SK-N-SH treated with all-trans-retinoic acid at 6 μM for 48 hours (cell line): ENCODE results near the gene CDK5.

Experiments used
- ATAC-seq: fragments of 200-7000 bp; cut with Tn5 transposase; 3 replicates; pipeline ENCODE4 v1.9.1; 2020; ENCODE audit warnings: mild to moderate bottlenecking, moderate library complexity
- ARNTL ChIP-seq: fragments of 450-650 bp; formaldehyde crosslinking; IDR thresholded peaks from 2 replicates; pipeline ENCODE4 v1.5.0; 2020; ENCODE audit warnings: low read depth, mild to moderate bottlenecking, moderate library complexity, borderline replicate concordance
- BACH2 ChIP-seq: fragments of 250-450 bp; sonication (Bioruptor Pico); IDR thresholded peaks from 2 replicates; pipeline ENCODE4 v1.9.0; 2021; ENCODE audit warnings: mild to moderate bottlenecking, borderline replicate concordance
- CSDC2 ChIP-seq: fragments of 250-450 bp; sonication (Bioruptor Pico); IDR thresholded peaks from 2 replicates; pipeline ENCODE4 v1.5.0; 2020; ENCODE audit warnings: mild to moderate bottlenecking, moderate library complexity
- ESRRG ChIP-seq: fragments of 250-450 bp; sonication (Bioruptor Pico); IDR thresholded peaks from 2 replicates; pipeline ENCODE4 v1.6.1; 2021; ENCODE audit warnings: mild to moderate bottlenecking
- GLIS3 ChIP-seq: fragments of 250-450 bp; sonication (Bioruptor Pico); IDR thresholded peaks from 2 replicates; pipeline ENCODE4 v1.5.0; 2020; ENCODE audit warnings: mild to moderate bottlenecking, moderate library complexity
- ISL1 ChIP-seq: fragments of 250-450 bp; sonication (Bioruptor Pico); IDR thresholded peaks from 2 replicates; pipeline ENCODE4 v2.1.2; 2022; ENCODE audit warnings: mild to moderate bottlenecking, moderate library complexity
- OSR1 ChIP-seq: fragments of 250-450 bp; sonication (Bioruptor Pico); IDR thresholded peaks from 2 replicates; pipeline ENCODE4 v1.8.0; 2022; ENCODE audit warnings: moderate library complexity, mild to moderate bottlenecking, inconsistent platforms
- PPARA ChIP-seq: fragments of 250-450 bp; sonication (Bioruptor Pico); IDR thresholded peaks from 2 replicates; pipeline ENCODE4 v1.5.0; 2020; ENCODE audit warnings: mild to moderate bottlenecking, borderline replicate concordance
- RARB ChIP-seq: fragments of 250-450 bp; sonication (Bioruptor Pico); IDR thresholded peaks from 2 replicates; pipeline ENCODE4 v1.8.0; 2021; ENCODE audit warnings: mild to moderate bottlenecking, moderate library complexity
- SNAI2 ChIP-seq: fragments of 250-450 bp; sonication (Bioruptor Pico); IDR thresholded peaks from 2 replicates; pipeline ENCODE4 v1.5.0; 2020; ENCODE audit warnings: mild to moderate bottlenecking, moderate library complexity
- TCF4 ChIP-seq: fragments of 250-450 bp; sonication (Bioruptor Pico); IDR thresholded peaks from 2 replicates; pipeline ENCODE4 v1.8.0; 2021; ENCODE audit warnings: mild to moderate bottlenecking, moderate library complexity, borderline replicate concordance
- TOX ChIP-seq: fragments of 250-450 bp; sonication (Bioruptor Pico); IDR thresholded peaks from 2 replicates; pipeline ENCODE4 v1.8.0; 2021; ENCODE audit warnings: mild to moderate bottlenecking, moderate library complexity, borderline replicate concordance
- ZC3H10 ChIP-seq: fragments of 250-450 bp; sonication (Bioruptor Pico); IDR thresholded peaks from 2 replicates; pipeline ENCODE4 v1.5.1; 2021; ENCODE audit warnings: mild to moderate bottlenecking, moderate library complexity
- ZFP3 ChIP-seq: fragments of 250-450 bp; sonication (Bioruptor Pico); IDR thresholded peaks from 2 replicates; pipeline ENCODE4 v1.5.0; 2020; ENCODE audit warnings: mild to moderate bottlenecking, moderate library complexity
- ZFP30 ChIP-seq: fragments of 450-650 bp; formaldehyde crosslinking; IDR thresholded peaks from 2 replicates; pipeline ENCODE4 v1.5.0; 2022; ENCODE audit warnings: mild to moderate bottlenecking, moderate library complexity
- ZNF565 ChIP-seq: fragments of 450-650 bp; formaldehyde crosslinking; conservative IDR thresholded peaks from 2 replicates; pipeline ENCODE4 v1.5.0; 2020; ENCODE audit warnings: low read depth, mild to moderate bottlenecking, moderate library complexity
- ZNF70 ChIP-seq: fragments of 450-650 bp; formaldehyde crosslinking; IDR thresholded peaks from 2 replicates; pipeline ENCODE4 v1.5.0; 2020; ENCODE audit warnings: mild to moderate bottlenecking, moderate library complexity
- ZNF8 ChIP-seq: fragments of 450-650 bp; formaldehyde crosslinking; IDR thresholded peaks from 2 replicates; pipeline ENCODE4 v1.5.0; 2020; ENCODE audit warnings: mild to moderate bottlenecking, moderate library complexity
- TF ChIP-seq, protein P1 (sequence below): fragments of 250-450 bp; sonication (Bioruptor Pico); IDR thresholded peaks from 2 replicates; pipeline ENCODE4 v1.5.0; 2020; ENCODE audit warnings: mild to moderate bottlenecking, moderate library complexity
- TF ChIP-seq, protein P2 (sequence below): fragments of 250-450 bp; sonication (Bioruptor Pico); IDR thresholded peaks from 2 replicates; pipeline ENCODE4 v1.8.0; 2020; ENCODE audit warnings: mild to moderate bottlenecking, moderate library complexity, borderline replicate concordance
- TF ChIP-seq, protein P3 (sequence below): fragments of 250-450 bp; sonication (Bioruptor Pico); IDR thresholded peaks from 2 replicates; pipeline ENCODE4 v1.5.1; 2020; ENCODE audit warnings: low read depth, mild to moderate bottlenecking, moderate library complexity
- TF ChIP-seq, protein P4 (sequence below): fragments of 250-450 bp; sonication (Bioruptor Pico); IDR thresholded peaks from 2 replicates; pipeline ENCODE4 v1.8.0; 2021; ENCODE audit warnings: low read depth, mild to moderate bottlenecking, moderate library complexity, borderline replicate concordance
- TF ChIP-seq, protein P5 (sequence below): fragments of 250-450 bp; sonication (Bioruptor Pico); IDR thresholded peaks from 2 replicates; pipeline ENCODE4 v1.5.1; 2021; ENCODE audit warnings: mild to moderate bottlenecking, moderate library complexity

CDK5 gene

DNA sequence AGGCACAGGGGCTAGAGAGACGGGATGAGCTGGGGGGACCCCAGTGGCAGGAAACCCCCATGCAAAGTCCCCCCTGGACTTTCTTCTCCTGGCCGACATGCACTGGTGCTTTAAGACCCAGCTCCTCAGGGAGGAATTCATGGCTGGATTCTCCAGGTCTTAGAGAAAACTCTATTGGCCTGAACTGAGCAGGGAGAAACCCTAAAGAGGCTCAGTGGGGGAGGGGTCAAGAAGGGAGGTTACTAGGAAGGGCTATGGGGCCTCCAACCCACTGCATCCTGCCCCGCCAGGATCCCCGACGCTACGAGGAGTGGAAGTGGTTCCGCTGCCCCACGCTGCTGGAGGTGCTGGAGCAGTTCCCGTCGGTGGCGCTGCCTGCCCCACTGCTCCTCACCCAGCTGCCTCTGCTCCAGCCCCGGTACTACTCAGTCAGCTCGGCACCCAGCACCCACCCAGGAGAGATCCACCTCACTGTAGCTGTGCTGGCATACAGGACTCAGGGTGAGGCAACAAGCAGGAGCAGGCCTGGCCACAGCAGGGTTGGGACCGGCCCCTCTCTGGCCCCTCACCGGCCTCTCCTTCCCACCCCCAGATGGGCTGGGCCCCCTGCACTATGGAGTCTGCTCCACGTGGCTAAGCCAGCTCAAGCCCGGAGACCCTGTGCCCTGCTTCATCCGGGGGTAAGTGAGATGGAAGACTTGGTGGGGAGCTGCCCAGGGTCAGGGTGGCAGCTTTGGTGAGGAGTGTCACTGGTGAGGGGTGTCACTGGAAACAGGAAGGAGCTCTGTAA is 47.2 kb downstream of the CDK5 start:
- no peak for TF ChIP-seq ARNTL (CRISPR knock-in tag)
- TF ChIP-seq, protein P1, sequence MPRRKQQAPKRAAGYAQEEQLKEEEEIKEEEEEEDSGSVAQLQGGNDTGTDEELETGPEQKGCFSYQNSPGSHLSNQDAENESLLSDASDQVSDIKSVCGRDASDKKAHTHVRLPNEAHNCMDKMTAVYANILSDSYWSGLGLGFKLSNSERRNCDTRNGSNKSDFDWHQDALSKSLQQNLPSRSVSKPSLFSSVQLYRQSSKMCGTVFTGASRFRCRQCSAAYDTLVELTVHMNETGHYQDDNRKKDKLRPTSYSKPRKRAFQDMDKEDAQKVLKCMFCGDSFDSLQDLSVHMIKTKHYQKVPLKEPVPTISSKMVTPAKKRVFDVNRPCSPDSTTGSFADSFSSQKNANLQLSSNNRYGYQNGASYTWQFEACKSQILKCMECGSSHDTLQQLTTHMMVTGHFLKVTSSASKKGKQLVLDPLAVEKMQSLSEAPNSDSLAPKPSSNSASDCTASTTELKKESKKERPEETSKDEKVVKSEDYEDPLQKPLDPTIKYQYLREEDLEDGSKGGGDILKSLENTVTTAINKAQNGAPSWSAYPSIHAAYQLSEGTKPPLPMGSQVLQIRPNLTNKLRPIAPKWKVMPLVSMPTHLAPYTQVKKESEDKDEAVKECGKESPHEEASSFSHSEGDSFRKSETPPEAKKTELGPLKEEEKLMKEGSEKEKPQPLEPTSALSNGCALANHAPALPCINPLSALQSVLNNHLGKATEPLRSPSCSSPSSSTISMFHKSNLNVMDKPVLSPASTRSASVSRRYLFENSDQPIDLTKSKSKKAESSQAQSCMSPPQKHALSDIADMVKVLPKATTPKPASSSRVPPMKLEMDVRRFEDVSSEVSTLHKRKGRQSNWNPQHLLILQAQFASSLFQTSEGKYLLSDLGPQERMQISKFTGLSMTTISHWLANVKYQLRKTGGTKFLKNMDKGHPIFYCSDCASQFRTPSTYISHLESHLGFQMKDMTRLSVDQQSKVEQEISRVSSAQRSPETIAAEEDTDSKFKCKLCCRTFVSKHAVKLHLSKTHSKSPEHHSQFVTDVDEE (CRISPR knock-in tag) = no peak
- TF ChIP-seq ZFP30 (CRISPR knock-in tag) = no peak
- TF ChIP-seq GLIS3 = no peak
- TF ChIP-seq, protein P2, sequence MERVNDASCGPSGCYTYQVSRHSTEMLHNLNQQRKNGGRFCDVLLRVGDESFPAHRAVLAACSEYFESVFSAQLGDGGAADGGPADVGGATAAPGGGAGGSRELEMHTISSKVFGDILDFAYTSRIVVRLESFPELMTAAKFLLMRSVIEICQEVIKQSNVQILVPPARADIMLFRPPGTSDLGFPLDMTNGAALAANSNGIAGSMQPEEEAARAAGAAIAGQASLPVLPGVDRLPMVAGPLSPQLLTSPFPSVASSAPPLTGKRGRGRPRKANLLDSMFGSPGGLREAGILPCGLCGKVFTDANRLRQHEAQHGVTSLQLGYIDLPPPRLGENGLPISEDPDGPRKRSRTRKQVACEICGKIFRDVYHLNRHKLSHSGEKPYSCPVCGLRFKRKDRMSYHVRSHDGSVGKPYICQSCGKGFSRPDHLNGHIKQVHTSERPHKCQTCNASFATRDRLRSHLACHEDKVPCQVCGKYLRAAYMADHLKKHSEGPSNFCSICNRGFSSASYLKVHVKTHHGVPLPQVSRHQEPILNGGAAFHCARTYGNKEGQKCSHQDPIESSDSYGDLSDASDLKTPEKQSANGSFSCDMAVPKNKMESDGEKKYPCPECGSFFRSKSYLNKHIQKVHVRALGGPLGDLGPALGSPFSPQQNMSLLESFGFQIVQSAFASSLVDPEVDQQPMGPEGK (CRISPR knock-in tag) = no peak
- TF ChIP-seq, protein P3, sequence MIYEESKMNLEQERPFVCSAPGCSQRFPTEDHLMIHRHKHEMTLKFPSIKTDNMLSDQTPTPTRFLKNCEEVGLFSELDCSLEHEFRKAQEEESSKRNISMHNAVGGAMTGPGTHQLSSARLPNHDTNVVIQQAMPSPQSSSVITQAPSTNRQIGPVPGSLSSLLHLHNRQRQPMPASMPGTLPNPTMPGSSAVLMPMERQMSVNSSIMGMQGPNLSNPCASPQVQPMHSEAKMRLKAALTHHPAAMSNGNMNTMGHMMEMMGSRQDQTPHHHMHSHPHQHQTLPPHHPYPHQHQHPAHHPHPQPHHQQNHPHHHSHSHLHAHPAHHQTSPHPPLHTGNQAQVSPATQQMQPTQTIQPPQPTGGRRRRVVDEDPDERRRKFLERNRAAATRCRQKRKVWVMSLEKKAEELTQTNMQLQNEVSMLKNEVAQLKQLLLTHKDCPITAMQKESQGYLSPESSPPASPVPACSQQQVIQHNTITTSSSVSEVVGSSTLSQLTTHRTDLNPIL (CRISPR knock-in tag) = no peak
- TF ChIP-seq PPARA = no peak
- TF ChIP-seq ISL1 (CRISPR knock-in tag) = no peak
- no peak for TF ChIP-seq OSR1 (CRISPR knock-in tag)
- no peak for TF ChIP-seq RARB (CRISPR knock-in tag)
- no peak for TF ChIP-seq CSDC2 (CRISPR knock-in tag)
- TF ChIP-seq ZNF70 (CRISPR knock-in tag) = no peak
- no peak for TF ChIP-seq BACH2
- no peak for TF ChIP-seq SNAI2 (CRISPR knock-in tag)
- TF ChIP-seq ZC3H10 (CRISPR knock-in tag) = no peak
- no peak for TF ChIP-seq ZNF565 (CRISPR knock-in tag)
- TF ChIP-seq, protein P4, sequence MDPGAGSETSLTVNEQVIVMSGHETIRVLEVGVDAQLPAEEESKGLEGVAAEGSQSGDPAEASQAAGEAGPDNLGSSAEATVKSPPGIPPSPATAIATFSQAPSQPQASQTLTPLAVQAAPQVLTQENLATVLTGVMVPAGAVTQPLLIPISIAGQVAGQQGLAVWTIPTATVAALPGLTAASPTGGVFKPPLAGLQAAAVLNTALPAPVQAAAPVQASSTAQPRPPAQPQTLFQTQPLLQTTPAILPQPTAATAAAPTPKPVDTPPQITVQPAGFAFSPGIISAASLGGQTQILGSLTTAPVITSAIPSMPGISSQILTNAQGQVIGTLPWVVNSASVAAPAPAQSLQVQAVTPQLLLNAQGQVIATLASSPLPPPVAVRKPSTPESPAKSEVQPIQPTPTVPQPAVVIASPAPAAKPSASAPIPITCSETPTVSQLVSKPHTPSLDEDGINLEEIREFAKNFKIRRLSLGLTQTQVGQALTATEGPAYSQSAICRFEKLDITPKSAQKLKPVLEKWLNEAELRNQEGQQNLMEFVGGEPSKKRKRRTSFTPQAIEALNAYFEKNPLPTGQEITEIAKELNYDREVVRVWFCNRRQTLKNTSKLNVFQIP = no peak
- no peak for TF ChIP-seq ZFP3 (CRISPR knock-in tag)
- no peak for TF ChIP-seq TCF4 (CRISPR knock-in tag)
- TF ChIP-seq, protein P5, sequence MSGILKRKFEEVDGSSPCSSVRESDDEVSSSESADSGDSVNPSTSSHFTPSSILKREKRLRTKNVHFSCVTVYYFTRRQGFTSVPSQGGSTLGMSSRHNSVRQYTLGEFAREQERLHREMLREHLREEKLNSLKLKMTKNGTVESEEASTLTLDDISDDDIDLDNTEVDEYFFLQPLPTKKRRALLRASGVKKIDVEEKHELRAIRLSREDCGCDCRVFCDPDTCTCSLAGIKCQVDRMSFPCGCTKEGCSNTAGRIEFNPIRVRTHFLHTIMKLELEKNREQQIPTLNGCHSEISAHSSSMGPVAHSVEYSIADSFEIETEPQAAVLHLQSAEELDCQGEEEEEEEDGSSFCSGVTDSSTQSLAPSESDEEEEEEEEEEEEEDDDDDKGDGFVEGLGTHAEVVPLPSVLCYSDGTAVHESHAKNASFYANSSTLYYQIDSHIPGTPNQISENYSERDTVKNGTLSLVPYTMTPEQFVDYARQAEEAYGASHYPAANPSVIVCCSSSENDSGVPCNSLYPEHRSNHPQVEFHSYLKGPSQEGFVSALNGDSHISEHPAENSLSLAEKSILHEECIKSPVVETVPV = no peak
- TF ChIP-seq, all 23 proteins: peak for 0
- ATAC-seq = no peak

DNA sequence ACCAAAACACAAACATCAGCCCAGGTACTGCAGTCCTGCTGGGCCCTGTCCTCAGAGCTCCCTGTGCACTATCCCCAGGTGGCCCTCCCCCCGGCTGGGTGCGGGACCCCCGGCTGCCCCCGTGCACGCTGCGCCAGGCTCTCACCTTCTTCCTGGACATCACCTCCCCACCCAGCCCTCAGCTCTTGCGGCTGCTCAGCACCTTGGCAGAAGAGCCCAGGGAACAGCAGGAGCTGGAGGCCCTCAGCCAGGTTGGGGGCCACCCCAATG is 47.7 kb downstream of the CDK5 start:
- no peak for ATAC-seq

More for the DNA sequence above, 47.7 kb downstream of the CDK5 start:
- TF ChIP-seq ISL1 (CRISPR knock-in tag) = no peak
- TF ChIP-seq ZC3H10 (CRISPR knock-in tag) = no peak
- TF ChIP-seq TOX = no peak
- TF ChIP-seq OSR1 (CRISPR knock-in tag) = no peak
- TF ChIP-seq PPARA = no peak
- no peak for TF ChIP-seq ZFP30 (CRISPR knock-in tag)
- no peak for TF ChIP-seq ESRRG (CRISPR knock-in tag)
- no peak for TF ChIP-seq ZFP3 (CRISPR knock-in tag)
- TF ChIP-seq ZNF8 (CRISPR knock-in tag) = no peak
- TF ChIP-seq, protein P2 (CRISPR knock-in tag) = no peak
- no peak for TF ChIP-seq ZNF565 (CRISPR knock-in tag)
- TF ChIP-seq GLIS3 = no peak
- TF ChIP-seq BACH2 = no peak
- TF ChIP-seq, protein P5 = no peak
- no peak for TF ChIP-seq SNAI2 (CRISPR knock-in tag)
- TF ChIP-seq, protein P4 = no peak
- TF ChIP-seq RARB (CRISPR knock-in tag) = no peak
- TF ChIP-seq, all 23 proteins: peak for 0
